ENCODE results near the gene MLXIP. TPM values are rescaled to one million over a fixed set of nuclear protein-coding genes. Genes with fewer than 3 reads are reported as not detected.
A peak's percentile ranks its signal among the peaks of the same experiment; 100 is the strongest.

The MLXIP gene
- total RNA-seq, 6 experiments from 2014 or later, result 19.0 to 23.8 (median 21.7) TPM

DNA sequence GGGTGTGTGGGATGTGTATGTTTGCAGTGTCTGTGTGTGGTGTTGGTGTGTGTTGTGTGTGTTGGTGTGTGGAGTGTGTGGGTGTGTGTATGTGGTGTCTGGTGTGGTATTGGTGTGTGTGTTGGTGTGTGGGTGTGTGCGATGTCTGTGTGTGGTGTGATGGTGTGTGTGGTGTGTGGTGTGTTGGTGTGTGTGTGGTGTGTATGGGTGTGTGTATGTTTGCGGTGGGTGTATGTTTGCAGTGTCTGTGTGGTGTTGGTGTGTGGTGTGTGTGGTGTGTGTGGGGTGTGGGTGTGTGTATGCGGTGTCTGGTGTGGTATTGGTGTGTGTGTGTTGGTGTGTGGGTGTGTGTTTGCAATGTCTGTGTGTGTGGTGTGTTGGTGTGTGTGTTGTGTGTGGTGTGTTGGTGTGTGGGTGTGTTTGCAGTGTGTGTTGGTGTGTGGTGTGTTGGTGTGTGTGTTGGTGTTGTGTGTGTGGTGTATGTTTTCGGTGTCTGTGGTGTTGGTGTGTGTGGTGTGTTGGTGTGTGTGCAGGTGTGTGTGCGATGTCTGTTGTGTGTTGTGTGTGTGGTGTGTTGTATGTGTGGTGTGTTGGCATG is 15.7 kb downstream of the MLXIP start:
- Mint-ChIP-seq H3K27me3 (ENCODE audit: insufficient read depth) (peaks cover 4% of the 10 kb centered on the region), H3K9me3 (no peaks in the 10 kb centered on the region), H3K4me1 (ENCODE audit: low read depth) (peaks cover 46% of the 10 kb centered on the region), H3K36me3 (ENCODE audit: low read depth) (no peaks in the 10 kb centered on the region; the same call in 1 of the 2 replicates), H3K27ac (no peak overlapping the region), H3K4me3 (no peak overlapping the region)
- TF ChIP-seq, protein P1, sequence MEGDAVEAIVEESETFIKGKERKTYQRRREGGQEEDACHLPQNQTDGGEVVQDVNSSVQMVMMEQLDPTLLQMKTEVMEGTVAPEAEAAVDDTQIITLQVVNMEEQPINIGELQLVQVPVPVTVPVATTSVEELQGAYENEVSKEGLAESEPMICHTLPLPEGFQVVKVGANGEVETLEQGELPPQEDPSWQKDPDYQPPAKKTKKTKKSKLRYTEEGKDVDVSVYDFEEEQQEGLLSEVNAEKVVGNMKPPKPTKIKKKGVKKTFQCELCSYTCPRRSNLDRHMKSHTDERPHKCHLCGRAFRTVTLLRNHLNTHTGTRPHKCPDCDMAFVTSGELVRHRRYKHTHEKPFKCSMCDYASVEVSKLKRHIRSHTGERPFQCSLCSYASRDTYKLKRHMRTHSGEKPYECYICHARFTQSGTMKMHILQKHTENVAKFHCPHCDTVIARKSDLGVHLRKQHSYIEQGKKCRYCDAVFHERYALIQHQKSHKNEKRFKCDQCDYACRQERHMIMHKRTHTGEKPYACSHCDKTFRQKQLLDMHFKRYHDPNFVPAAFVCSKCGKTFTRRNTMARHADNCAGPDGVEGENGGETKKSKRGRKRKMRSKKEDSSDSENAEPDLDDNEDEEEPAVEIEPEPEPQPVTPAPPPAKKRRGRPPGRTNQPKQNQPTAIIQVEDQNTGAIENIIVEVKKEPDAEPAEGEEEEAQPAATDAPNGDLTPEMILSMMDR (IDR thresholded peaks at IDR 0.05), result no peak
- no peak for DNase-seq

DNA sequence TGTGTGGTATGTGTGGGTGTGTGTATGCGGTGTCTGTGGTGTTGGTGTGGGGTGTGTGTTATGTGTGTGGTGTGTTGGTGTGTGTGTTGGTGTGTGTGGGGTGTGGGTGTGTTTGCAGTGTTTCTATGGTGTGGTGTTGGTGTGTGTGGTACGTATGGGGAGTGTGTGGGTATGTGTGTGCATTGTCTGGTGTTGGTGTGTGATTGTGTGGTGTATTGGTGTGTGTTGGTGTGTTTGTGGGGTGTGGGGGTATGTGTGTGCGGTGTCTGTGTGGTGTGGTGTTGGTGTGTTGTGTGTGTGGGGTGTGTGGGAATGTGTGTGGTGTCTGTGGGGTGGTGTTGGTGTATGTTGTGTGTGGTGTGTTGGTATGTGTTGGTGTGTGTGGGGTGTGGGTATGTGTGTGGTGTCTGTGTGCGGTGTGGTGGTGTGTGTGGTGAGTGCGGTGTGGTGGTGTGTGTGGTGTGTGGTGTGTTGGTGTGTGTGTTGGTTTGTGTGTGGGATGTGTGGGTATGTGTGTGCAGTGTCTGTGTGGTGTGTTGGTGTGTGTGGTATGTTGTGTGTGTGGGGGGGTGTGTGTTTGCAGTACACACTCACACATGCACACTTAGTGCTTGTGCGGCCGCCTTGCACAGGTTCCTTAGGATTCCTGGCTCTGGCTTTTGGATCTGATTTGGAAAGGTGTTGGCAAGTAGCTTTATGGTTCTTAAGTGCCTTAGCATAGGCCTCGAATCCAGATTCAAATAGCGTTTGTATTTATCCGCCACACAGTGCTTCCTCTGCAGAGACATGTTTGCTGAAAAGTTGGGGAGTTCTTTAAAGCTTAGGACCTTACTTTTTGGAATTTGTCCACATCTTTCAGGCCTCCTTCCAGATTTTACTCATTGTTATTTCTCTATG is 16.4 kb downstream of the MLXIP start:
- no peak for DNase-seq
- peaks cover 4% of the 10 kb centered on the region for H3K27me3 Mint-ChIP-seq (ENCODE audit: insufficient read depth)
- H3K36me3 Mint-ChIP-seq (ENCODE audit: low read depth), result no peaks in the 10 kb centered on the region; the same call in 1 of the 2 replicates
- no peak overlapping the region for H3K4me3 Mint-ChIP-seq
- H3K4me1 Mint-ChIP-seq (ENCODE audit: low read depth), result peaks cover 45% of the 10 kb centered on the region
- TF ChIP-seq, protein P1 (IDR thresholded peaks at IDR 0.05), result no peak
- no peaks in the 10 kb centered on the region for H3K9me3 Mint-ChIP-seq
- no peak overlapping the region for H3K27ac Mint-ChIP-seq

DNA sequence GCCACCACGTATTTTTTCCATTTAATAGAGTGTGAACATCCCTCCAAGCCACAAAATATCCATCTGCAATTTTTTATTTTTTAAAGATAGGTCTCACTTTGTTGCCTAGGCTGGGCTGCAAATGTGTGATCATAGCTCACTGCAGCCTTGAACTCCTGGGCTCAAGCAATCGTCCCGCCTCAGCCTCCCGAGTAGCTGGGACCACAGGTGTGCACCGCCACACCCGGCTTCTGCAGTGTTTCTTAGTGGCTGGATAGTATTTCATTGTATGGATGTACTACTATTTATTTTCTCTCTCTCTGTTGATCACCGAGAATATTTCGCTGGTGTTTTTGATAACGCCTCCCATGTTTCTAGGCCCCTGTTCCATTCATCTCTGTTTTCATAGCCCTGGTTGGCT is 17.5 kb downstream of the MLXIP start:
- H3K9me3 Mint-ChIP-seq, result no peaks in the 10 kb centered on the region
- no peak overlapping the region for H3K27ac Mint-ChIP-seq
- no peaks in the 10 kb centered on the region; the same call in 1 of the 2 replicates for H3K36me3 Mint-ChIP-seq (ENCODE audit: low read depth)
- no peak for DNase-seq
- TF ChIP-seq, protein P1 (IDR thresholded peaks at IDR 0.05), result no peak
- H3K4me1 Mint-ChIP-seq (ENCODE audit: low read depth), result peaks cover 39% of the 10 kb centered on the region
- H3K4me3 Mint-ChIP-seq, result no peak overlapping the region
- H3K27me3 Mint-ChIP-seq (ENCODE audit: insufficient read depth), result peaks cover 4% of the 10 kb centered on the region

DNA sequence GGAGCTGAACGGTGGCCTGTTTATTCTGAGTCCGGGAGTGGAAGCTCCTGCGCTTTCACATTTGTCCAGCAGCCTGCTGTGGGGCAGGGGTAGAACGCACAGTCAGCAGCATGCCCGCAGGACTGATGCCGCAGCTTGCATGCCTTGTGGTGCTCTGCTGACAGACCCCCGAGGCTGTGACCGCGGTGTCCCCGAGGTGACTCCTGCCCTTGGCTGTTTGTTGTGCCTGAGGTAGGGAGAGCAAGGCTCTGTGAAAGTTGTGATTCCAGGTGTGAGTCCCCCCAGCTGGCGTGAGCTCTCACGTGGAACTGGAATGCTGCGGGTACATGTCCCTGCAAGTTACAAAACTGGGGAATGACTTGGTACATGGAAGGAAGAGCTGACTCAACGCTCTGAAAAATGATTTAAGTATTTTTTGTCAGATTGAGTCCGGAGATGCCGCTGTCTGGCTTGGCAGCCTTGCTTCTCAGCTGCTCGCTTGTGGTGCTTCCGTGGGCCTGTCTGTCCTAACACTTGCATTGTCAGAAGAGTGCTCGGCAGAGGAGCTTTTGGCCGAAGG is 18.1 kb downstream of the MLXIP start:
- H3K4me1 Mint-ChIP-seq (ENCODE audit: low read depth), result peaks cover 32% of the 10 kb centered on the region
- DNase-seq, result no peak
- H3K27me3 Mint-ChIP-seq (ENCODE audit: insufficient read depth), result peaks cover 4% of the 10 kb centered on the region
- TF ChIP-seq, protein P1 (IDR thresholded peaks at IDR 0.05), result no peak
- no peak overlapping the region for H3K27ac Mint-ChIP-seq
- no peaks in the 10 kb centered on the region for H3K9me3 Mint-ChIP-seq
- no peaks in the 10 kb centered on the region; the same call in 1 of the 2 replicates for H3K36me3 Mint-ChIP-seq (ENCODE audit: low read depth)
- no peak overlapping the region for H3K4me3 Mint-ChIP-seq

DNA sequence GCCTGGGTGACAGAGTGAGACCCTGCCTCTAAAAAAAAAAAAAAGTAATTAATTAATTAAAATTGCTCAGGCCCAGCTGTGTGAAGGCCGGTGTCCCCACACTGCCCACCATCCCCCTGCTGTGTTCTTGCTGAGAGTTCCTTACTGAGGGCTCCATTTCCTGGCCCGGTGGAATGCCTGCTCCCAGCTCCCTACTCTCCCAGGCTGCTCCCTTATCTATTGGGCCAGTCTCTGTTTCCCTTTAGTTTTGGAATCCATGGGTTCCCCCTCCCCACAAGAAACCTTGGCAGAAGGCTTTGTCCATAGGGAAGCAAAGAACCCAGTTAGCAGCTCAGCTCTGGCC is 19.0 kb downstream of the MLXIP start:
- no peaks in the 10 kb centered on the region for H3K9me3 Mint-ChIP-seq
- TF ChIP-seq, protein P1 (IDR thresholded peaks at IDR 0.05), result no peak
- peak overlapping the region; percentile 20; the same call in 1 of the 2 replicates for H3K27ac Mint-ChIP-seq
- peaks cover 30% of the 10 kb centered on the region for H3K4me1 Mint-ChIP-seq (ENCODE audit: low read depth)
- H3K4me3 Mint-ChIP-seq, result no peak overlapping the region
- peaks cover 4% of the 10 kb centered on the region for H3K27me3 Mint-ChIP-seq (ENCODE audit: insufficient read depth)
- DNase-seq, result no peak
- 0 out of 2 replicates have a peak, but pooled peaks cover 2% of the 10 kb centered on the region for H3K36me3 Mint-ChIP-seq (ENCODE audit: low read depth)
